ENCODE results near the gene NR6A1. TPM values are rescaled to one million over a fixed set of nuclear protein-coding genes. Genes with fewer than 3 reads are reported as not detected.

Gene NR6A1
- total and polyA plus RNA-seq, 2 of the 13 experiments (the other 11 are each of a cell fraction or from before 2014, with no cell fraction given) = 28.1 to 31.5 TPM

- no peak for TF ChIP-seq TRAFD1 (CRISPR knock-in tag; IDR thresholded peaks at IDR 0.05; ENCODE audit: borderline replicate concordance)
- 0 out of 2 replicates have a peak, but pooled peaks have one; percentile 19 for TF ChIP-seq KLF11 (CRISPR knock-in tag; IDR thresholded peaks at IDR 0.05)
- no peak for TF ChIP-seq FOXC1 (CRISPR knock-in tag; IDR thresholded peaks at IDR 0.05; ENCODE audit: borderline replicate concordance)
- TF ChIP-seq EZH2 (conservative IDR thresholded peaks at IDR 0.05; ENCODE audit: low read depth, low read length) = no peak
- peak; percentile 60 for TF ChIP-seq CTCF (CRISPR knock-in tag; IDR thresholded peaks at IDR 0.05)
- TF ChIP-seq ZKSCAN8 (CRISPR knock-in tag; IDR thresholded peaks at IDR 0.05; ENCODE audit: borderline replicate concordance) = no peak
- peak; percentile 23; the same call in 1 of the 2 replicates for TF ChIP-seq HINFP (CRISPR knock-in tag; IDR thresholded peaks at IDR 0.05; ENCODE audit: low read depth)
- TF ChIP-seq ZNF615 (CRISPR knock-in tag; IDR thresholded peaks at IDR 0.05; ENCODE audit: borderline replicate concordance) = no peak
Observed at GRCh38 chr9:124511426-124511840, 259.7 kb downstream of the NR6A1 start (continued).
